GM18502 (cell line): Measurements from ENCODE around the gene KCNN3.

Experiments
- ATAC-seq: cut with Tn5 transposase; IDR thresholded peaks from one replicate; pipeline ENCODE4 v1.9.1; 2021; ENCODE audit warnings: mild to moderate bottlenecking; ENCODE audit not compliant: unreplicated experiment, poor library complexity

KCNN3 gene

DNA sequence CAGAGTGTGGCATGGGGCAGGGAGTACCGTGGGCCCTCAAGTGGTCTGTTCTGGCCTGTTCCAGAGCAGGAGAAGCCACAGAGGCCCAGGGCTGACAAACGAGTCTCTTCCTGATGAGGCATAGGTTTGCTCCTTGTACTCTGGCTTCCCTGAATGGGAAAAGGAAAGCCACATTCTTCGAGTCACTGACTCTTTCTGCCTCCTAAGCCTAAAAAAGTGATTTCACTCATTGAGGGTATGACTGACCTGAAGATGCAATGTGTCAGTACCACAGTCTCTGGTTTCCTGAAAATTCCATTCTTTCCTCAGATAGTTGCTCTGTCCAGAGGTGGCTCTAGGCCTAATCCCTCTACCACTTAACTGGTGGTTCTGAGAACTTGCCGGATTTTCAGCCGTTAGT lies 92.3 kb downstream of the KCNN3 start:
- ATAC-seq: no peak

DNA sequence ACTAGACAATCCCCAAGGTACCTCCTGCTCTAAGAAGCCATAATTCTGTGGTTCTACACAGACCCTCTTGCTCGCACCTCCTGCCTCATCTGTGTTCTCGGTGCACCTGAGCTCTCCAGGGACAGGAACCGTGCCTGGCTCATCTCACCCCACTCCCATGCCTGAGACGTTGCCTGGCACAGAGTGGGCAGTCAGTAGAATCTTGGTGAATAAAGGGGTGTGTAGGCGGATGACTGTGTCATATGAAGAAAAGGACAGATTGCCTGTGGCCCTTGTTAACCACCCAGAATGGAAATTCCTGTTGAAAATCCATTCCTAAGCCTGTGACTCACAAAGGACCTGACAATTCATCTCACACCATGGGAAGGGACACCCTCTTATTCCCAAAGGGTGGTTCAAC lies 92.9 kb downstream of the KCNN3 start:
- no peak for ATAC-seq

- no peak for ATAC-seq
Observed at GRCh38 chr1:154775621-154776605, 94.2 kb downstream of the KCNN3 start.

DNA sequence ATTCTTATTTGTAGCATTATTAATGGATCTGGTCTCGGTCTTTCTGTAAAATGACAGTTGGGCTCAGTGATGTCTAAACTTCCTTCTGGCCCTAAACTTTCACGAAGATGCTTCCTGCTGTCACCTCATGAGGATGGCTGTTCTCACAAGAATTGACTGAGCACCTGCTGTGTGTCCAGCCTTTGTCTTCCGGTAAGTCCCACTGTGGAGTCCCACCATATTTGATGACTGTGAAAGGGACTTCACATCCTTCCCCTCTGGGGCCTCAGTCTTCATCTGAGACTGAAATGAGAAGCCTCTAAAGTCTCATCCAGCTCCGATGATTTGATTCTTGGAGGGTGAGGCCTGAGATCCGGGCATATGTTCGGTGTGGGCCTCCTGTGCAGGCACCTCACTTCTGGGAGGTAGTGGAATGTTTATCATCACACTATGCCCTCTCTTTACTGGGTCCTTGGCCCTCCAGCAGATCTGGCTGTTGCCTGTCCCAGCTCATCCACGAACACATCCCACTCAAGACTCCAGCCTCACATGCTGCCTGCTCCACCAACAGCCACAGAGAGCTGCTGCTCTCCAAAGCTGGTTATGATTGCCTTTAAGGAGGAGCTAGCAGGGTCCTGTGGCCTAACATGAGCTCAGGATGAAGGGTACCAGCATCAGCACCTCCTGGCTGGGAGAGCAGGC lies 95.8 kb downstream of the KCNN3 start:
- ATAC-seq: no peak

- ATAC-seq: no peak
Observed at GRCh38 chr1:154773551-154773950, 96.5 kb downstream of the KCNN3 start.

DNA sequence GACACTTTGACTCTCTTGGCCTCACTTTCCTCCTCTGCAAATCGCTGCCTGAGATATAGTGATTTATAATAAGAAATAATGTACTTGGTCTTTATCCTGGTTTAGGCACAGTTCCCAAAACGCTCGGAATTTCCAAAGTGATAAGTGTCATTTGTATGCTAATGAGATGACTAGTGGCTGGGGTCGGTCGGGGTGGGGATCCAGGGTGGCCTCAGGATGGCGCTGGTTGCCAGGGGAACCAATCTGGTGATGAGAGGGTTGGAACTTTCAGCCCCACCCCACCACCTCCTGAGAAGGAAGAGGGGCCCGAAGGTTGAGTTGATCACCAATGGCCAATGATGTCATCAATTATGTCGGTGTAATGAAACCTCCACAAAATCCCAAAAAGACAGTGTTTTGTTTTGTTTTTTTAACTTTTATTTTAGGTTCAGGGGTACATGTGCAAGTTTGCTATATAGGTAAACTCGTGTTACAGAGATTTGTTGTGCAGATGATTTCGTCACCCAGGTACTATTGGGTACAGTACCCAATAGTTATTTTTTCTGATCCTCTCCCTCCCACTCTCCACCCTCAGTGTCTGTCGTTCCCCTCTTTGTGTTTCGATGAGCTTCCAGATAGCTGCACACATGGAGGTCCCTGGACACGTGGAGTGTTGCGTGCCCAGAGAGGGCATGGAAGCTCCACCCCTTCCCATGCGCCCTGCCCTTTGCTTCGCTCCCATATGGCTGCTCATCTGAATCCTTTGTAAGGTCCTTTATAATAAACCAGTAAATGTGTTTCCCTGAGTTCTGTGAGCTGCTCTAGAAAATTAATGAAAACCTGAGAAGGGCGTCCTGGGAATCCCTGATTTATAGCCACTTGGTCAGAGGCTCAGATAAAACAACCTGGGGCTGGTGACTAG lies 97.2 kb downstream of the KCNN3 start:
- ATAC-seq: no peak

DNA sequence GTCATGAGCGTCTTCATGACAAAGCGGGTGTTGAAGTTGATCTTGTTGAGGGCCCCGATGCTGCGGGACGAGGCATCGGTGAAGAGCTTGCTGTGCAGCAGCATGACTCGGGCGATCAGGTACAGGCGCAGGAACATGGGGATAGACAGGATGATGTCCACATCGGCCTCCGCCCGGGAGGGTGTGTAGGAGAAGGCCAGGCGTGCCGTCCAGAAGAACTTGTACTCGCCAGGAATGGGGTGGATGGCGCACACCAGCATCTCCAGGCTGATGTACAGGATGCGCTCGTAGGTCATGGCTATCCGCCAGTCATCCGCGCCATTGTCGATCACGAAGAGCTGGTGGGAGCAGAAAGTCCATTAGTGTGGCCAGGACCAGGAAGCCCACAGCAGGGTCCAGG lies 98.0 kb downstream of the KCNN3 start:
- ATAC-seq: no peak

- no peak for ATAC-seq
Observed at GRCh38 chr1:154770897-154771594, 99.0 kb downstream of the KCNN3 start.

GRCh38 chr1:154769193-154769895 lies 100.7 kb downstream of the KCNN3 start:
- ATAC-seq: no peak

DNA sequence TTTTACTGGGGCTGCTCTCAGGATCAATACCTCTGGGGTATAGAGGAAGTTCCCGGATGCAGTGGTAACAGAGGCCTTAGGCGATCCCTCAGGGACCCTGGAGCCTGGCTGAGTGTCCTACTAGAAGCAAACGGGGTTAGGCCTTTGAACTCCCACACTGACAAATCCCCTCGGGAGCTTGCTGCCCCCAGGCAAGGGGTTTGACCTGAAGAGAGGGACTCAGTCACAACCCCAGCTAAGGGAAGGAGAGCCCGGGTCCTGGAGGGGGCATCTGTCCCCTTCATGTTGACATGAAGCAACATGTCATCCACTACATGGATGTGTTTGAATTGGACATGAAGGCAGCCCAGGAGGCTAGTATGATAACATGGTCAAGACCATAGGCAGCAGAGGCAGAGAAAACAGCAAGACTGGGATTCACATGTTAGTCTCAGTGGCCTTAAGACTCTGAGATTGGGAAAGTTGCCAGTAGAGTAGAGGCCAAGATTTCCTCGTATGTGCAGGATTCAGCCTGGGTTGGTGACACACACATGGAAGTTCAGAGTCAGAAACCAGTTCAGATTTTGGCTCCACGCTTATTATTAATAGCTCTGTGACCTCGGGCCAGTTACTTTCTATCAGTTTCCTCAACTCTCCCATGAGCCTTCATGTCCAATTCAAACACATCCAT lies 101.5 kb downstream of the KCNN3 start:
- ATAC-seq: no peak

GRCh38 chr1:154767315-154768240 lies 102.5 kb downstream of the KCNN3 start:
- no peak for ATAC-seq

GRCh38 chr1:154765970-154766369 lies 104.1 kb downstream of the KCNN3 start:
- ATAC-seq: no peak

- ATAC-seq: no peak
Observed at GRCh38 chr1:154764773-154765172, 105.3 kb downstream of the KCNN3 start.

DNA sequence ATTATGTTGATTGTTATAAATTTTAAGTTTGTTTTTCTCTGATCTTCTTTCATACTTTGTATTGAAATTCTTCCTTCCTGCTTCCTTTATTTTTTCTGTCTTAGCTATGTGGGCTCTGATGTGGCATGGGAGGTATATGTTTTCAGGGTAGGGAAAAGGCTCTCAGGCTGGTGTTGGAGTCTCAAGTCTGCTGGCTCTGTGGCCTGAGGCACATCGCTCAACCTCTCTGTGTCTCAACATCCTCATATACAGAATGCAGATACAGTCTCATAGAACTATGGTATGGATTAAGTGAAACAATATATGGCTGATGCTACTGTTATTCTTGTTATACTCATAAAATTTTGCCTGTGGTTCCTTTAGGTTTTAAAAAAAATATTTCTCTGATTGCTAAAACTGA lies 105.9 kb downstream of the KCNN3 start:
- ATAC-seq: no peak

- no peak for ATAC-seq
Observed at GRCh38 chr1:154760469-154760933, 109.6 kb downstream of the KCNN3 start.

DNA sequence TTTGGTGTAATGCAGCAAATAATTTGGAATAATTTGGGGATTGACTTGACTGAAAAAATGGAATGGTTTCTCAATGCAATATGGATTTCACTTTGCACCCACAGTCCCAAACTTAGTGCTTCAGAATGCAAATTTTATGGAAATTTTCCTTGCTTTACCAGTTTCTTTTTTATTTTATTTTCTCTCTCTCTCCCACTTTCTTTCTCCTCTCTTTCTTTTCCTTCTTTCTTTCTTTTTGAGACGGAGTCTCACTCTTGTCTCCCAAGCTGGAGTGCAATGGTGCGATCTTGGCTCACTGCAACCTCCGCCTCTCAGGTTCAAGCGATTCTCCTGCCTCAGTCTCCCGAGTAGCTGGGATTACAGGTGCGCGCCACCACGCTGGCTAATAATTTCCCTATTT lies 110.3 kb downstream of the KCNN3 start:
- no peak for ATAC-seq

DNA sequence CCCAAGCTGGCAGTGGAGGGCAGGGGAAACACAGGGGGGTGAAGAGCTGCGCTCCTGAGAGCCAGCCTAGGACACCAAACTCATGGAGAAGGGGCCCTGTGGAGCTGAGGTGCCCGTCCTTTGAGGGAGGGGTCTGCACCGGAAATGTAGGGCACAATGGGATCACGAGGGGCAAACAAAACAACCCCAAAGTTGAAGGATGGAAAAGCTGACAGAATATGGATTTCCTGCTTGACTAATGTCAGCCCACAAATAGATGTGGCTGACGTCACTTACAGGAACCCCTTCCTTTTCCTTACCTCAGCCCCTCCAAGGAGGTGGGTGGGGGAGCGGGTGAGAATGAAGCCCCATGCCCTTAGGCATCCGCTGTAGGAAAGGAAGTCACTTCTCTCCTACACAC lies 110.9 kb downstream of the KCNN3 start:
- no peak for ATAC-seq

DNA sequence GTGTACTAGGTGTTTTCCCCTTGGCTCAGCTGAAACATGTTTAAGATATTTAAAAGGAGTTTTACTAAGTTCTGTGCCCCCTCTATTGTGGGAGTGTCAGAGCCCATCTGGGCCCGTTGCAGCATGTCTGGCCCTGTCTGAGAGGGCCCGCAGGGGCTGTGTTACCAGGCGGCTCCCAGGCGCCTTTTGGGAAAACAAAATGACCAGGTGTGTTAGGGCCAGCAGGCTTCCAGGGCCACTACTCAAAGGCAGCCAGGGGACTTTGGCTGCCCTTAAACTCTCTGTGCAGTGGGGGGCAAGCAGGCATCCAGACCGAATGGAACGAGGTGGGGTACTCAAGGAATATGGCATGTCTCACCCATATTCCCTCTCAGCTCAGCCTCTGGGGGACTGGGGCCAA lies 111.7 kb downstream of the KCNN3 start:
- ATAC-seq: no peak
